ENCODE results near the gene CCNJ.

- no peak for TF ChIP-seq POLR2AphosphoS5 (IDR thresholded peaks at IDR 0.05)
- TF ChIP-seq, protein P1, sequence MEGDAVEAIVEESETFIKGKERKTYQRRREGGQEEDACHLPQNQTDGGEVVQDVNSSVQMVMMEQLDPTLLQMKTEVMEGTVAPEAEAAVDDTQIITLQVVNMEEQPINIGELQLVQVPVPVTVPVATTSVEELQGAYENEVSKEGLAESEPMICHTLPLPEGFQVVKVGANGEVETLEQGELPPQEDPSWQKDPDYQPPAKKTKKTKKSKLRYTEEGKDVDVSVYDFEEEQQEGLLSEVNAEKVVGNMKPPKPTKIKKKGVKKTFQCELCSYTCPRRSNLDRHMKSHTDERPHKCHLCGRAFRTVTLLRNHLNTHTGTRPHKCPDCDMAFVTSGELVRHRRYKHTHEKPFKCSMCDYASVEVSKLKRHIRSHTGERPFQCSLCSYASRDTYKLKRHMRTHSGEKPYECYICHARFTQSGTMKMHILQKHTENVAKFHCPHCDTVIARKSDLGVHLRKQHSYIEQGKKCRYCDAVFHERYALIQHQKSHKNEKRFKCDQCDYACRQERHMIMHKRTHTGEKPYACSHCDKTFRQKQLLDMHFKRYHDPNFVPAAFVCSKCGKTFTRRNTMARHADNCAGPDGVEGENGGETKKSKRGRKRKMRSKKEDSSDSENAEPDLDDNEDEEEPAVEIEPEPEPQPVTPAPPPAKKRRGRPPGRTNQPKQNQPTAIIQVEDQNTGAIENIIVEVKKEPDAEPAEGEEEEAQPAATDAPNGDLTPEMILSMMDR (IDR thresholded peaks at IDR 0.05), result no peak
These were observed 47.0 kb downstream of the CCNJ start for GRCh38 chr10:96090463-96090800.
